Prostate gland (tissue), 2 donors: ENCODE results near the gene MTHFR. TPM values are rescaled to one million over a fixed set of nuclear protein-coding genes. Genes with fewer than 3 reads are reported as not detected.

ENCODE experiments used
- DNase-seq: peaks from one replicate; pipeline ENCODE4 v3.0.0-alpha.2; 2019; ENCODE audit warnings: low spot score
- H3K27ac ChIP-seq, 2 donors: fragments of 200-600 bp; sonication (generic); 2 replicates each; pipeline ENCODE4 v1.5.1; 2017 to 2019
- H3K27me3 ChIP-seq: fragments of 200-600 bp; sonication (generic); replicated peaks from 2 replicates; pipeline ENCODE4 v1.5.1; 2019; ENCODE audit not compliant: insufficient read depth
- H3K36me3 ChIP-seq, 2 donors: fragments of 200-600 bp; sonication (generic); 1 replicate in 1 of 2; 2 replicates in 1 of 2; pipeline versions ENCODE4 v1.5.1 to v1.8.1; 2017 to 2019
- H3K4me1 ChIP-seq: fragments of 200-600 bp; sonication (generic); replicated peaks from 2 replicates; pipeline ENCODE4 v1.5.1; 2019
- H3K4me3 ChIP-seq, 2 donors: fragments of 200-600 bp; sonication (generic); 2 replicates each; pipeline ENCODE4 v1.5.1; 2017 to 2019
- H3K9me3 ChIP-seq: fragments of 200-600 bp; sonication (generic); 2 replicates; pipeline ENCODE4 v1.5.1; 2017
- POLR2A ChIP-seq: fragments of 450-650 bp; IDR thresholded peaks from one replicate; pipeline ENCODE4 v1.6.1; 2016; ENCODE audit warnings: antibody characterized with exemption, mild to moderate bottlenecking
- POLR2AphosphoS5 ChIP-seq: sonication (generic); formaldehyde crosslinking; IDR thresholded peaks from one replicate; pipeline ENCODE4 v1.6.1; 2017; ENCODE audit warnings: antibody characterized with exemption
- WGBS: methylation state at CpG from one replicate; pipeline ENCODE4 v1.1.5; 2018; 5-methylcytosine and 5-hydroxymethylcytosine counted together
- intact Hi-C: fragments of 100-400 bp; cut with DNase I; formaldehyde crosslinking; loops from one replicate; pipeline ENCODE4 v1.14.2; 2022
- total RNA-seq, 2 donors: library from RNA; depleted of rRNA; stranded (reverse); fragments of >200 nt; gene quantifications; one replicate each; pipeline ENCODE4 v1.1.0, GENCODE V29; 2016
- TF ChIP-seq, protein P1 (sequence below), 4 experiments: fragments of 200-600 bp in 2 of 4; fragments of 450-650 bp in 2 of 4; sonication (generic) in 2 of 4; IDR thresholded peaks; 1 replicate in 3 of 4; 2 replicates in 1 of 4; pipeline ENCODE4 v1.5.1; 2016 to 2019; ENCODE audit warnings: antibody characterized with exemption in 4 of 4, mild to moderate bottlenecking in 2 of 4, moderate library complexity in 2 of 4

Gene MTHFR
- total RNA-seq, 2 donors from 2014 or later: 27.6 to 75.0 TPM

DNA sequence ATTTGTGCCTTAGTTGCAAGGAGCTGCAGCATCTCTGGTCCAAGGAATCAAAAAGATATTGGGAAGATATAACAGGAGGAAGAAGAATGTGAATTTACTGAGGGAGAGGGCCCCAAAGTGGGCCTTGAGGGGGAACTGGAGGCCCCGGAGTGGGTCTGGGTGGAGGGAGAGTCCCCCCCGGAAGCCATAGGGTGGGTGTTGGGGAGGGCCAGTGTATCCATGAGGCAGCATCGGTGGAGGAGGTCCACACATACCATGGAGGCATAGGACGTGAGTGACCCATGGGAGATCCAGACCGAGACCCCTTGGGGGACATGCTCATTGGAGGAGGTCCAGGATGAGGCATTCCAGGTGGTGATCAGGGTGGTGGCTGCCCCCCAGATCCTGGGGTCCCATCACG lies 44.5 kb downstream of the MTHFR start:
- TF ChIP-seq POLR2AphosphoS5: no peak
- TF ChIP-seq POLR2A: no peak
- Histone ChIP-seq H3K4me3 (no peak overlapping the region), H3K36me3 (no peaks in the 10 kb centered on the region), H3K4me1 (no peaks in the 10 kb centered on the region), H3K9me3 (no peaks in the 10 kb centered on the region), H3K27me3 (no peaks in the 10 kb centered on the region), H3K27ac (no peak overlapping the region)
- no peak for DNase-seq
- intact Hi-C loops: no loop called here
- 82% methylated on average over 6 of the region's 6 CpGs for WGBS

DNA sequence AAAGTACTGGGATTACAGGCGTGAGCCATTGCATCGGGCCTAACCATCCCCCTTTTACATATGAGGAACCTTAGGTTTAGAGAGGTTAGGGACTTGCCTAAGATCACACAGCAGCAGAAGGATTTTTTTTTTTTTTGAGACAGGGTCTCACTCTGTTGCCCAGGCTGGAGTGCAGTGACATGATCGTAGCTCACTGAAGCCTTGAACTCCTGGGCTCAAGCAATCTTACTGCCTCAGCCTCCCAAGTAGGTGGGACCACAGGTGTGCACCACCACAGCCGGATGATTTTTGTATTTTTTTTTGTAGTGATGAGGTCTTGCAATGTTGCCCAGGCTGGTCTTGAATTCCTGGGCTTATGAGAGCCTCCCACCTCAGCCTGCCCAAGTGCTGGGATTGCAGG lies 46.0 kb downstream of the MTHFR start:
- no peak for DNase-seq
- no peaks in the 10 kb centered on the region for H3K27me3 ChIP-seq
- H3K4me3 ChIP-seq: no peak overlapping the region
- H3K4me1 ChIP-seq: no peaks in the 10 kb centered on the region
- 90% methylated on average over 4 of the region's 4 CpGs for WGBS
- H3K36me3 ChIP-seq: no peaks in the 10 kb centered on the region
- TF ChIP-seq POLR2A: no peak
- TF ChIP-seq, protein P1, sequence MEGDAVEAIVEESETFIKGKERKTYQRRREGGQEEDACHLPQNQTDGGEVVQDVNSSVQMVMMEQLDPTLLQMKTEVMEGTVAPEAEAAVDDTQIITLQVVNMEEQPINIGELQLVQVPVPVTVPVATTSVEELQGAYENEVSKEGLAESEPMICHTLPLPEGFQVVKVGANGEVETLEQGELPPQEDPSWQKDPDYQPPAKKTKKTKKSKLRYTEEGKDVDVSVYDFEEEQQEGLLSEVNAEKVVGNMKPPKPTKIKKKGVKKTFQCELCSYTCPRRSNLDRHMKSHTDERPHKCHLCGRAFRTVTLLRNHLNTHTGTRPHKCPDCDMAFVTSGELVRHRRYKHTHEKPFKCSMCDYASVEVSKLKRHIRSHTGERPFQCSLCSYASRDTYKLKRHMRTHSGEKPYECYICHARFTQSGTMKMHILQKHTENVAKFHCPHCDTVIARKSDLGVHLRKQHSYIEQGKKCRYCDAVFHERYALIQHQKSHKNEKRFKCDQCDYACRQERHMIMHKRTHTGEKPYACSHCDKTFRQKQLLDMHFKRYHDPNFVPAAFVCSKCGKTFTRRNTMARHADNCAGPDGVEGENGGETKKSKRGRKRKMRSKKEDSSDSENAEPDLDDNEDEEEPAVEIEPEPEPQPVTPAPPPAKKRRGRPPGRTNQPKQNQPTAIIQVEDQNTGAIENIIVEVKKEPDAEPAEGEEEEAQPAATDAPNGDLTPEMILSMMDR (IDR thresholded peaks at IDR 0.05): no peak
- no peak for TF ChIP-seq POLR2AphosphoS5
- no peaks in the 10 kb centered on the region for H3K9me3 ChIP-seq
- intact Hi-C loops: no loop called here
- no peak overlapping the region for H3K27ac ChIP-seq

DNA sequence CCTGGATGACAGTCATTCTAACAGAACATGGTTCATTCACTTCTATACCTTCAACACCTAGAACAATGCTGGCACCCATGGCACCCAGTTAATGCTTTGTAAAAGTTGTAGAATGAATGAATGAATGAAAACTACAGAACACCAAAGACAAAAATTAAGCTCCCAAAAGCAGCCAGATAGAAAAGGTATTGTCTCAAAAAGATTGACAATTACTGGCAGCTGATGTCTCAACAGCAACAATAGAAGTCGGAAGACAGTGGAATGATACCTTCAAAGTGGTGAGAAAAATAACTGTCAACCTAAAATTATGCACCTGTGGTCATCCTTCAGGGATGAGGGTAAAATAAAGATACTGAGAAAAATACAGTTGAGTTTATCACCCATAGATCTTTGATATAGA lies 48.7 kb downstream of the MTHFR start:
- Histone ChIP-seq H3K4me1 (no peaks in the 10 kb centered on the region), H3K9me3 (no peaks in the 10 kb centered on the region), H3K4me3 (no peak overlapping the region), H3K27me3 (no peaks in the 10 kb centered on the region), H3K36me3 (no peaks in the 10 kb centered on the region), H3K27ac (no peak overlapping the region)
- TF ChIP-seq POLR2A (no peak), POLR2AphosphoS5 (no peak)
- TF ChIP-seq, protein P1 (IDR thresholded peaks at IDR 0.05): no peak
- no peak for DNase-seq
- WGBS: 92% methylated on average over 1 of the region's 1 CpG
- intact Hi-C loops: no loop called here

DNA sequence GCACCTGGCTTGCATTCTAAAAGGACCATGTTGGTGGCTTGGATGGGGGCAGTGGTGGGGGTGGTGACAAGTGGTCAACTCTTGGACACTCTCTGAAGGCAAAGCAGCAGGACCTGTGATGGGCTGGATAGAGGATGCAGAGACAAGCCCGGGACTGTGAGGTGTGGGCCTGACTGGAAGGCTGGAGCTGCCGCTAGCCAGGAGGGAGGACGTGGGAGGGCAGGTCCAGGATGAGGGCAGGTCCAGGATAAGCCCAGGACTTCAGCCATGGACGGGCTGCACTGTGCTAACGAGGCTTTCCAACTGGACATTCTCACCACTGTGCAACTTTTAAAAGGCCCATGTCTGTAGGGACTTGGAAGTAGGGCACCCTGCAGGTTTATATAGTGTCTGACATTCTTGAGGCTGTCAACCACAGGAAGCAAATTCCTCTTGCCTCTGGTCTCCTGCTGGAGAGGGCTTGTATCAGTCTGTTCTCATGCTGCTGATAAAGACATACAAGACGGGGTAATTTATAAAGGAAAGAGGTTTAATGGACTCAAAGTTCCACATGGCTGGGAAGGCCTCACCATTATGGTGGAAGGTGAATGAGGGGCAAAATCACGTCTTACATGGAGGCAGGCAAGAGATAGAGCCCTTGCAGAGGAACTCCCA lies 52.1 kb downstream of the MTHFR start:
- Histone ChIP-seq H3K27me3 (no peaks in the 10 kb centered on the region), H3K9me3 (no peaks in the 10 kb centered on the region), H3K4me1 (no peaks in the 10 kb centered on the region), H3K36me3 (peaks cover 0 to 3% of the 10 kb centered on the region in 2 donors), H3K27ac (no peak overlapping the region), H3K4me3 (no peak overlapping the region)
- 54% methylated on average over 7 of the region's 7 CpGs for WGBS
- no peak for DNase-seq
- intact Hi-C loops: no loop called here
- TF ChIP-seq POLR2A: no peak
- TF ChIP-seq, protein P1 (IDR thresholded peaks at IDR 0.05): no peak
- no peak for TF ChIP-seq POLR2AphosphoS5

DNA sequence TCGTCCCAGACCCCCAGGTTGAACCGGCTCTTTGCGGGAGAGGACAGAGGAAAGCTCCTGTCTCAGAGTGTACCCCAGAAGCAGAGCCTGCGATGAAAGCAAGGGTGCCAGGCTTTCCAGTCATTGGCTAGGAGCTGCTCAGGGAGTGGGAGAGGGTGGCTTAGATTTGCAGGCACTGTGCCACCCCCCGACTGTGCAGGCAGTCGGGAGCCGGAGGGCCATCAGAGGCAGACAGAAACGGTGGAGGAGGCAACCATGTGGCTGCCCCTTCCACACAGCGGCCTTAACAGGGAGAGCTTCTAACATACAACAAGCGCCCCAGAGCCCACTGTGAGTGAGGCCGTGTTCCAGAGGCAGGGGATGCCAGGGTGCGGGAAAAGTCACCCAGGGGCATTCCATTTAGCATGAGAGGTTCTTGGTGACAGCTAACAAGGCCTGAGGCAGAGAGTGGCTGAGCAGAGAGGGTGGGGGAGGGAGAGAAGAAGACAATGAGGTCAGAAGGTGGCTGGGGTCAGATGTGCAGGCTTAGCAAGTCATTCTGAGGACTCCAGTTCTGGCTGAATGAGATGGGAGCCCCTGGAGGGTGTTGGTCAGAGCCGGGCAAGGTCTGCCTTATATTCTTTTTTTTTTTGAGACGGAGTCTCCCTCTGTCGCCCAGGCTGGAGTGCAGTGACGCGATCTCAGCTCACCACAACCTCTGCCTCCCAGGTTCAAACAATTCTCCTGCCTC lies 53.2 kb downstream of the MTHFR start:
- Histone ChIP-seq H3K4me3 (no peak overlapping the region), H3K4me1 (no peaks in the 10 kb centered on the region), H3K27ac (no peak overlapping the region), H3K9me3 (no peaks in the 10 kb centered on the region), H3K27me3 (no peaks in the 10 kb centered on the region), H3K36me3 (peaks cover 0 to 3% of the 10 kb centered on the region in 2 donors)
- 57% methylated on average over 17 of the region's 17 CpGs for WGBS
- TF ChIP-seq POLR2AphosphoS5: no peak
- no peak for DNase-seq
- intact Hi-C loops: no loop called here

DNA sequence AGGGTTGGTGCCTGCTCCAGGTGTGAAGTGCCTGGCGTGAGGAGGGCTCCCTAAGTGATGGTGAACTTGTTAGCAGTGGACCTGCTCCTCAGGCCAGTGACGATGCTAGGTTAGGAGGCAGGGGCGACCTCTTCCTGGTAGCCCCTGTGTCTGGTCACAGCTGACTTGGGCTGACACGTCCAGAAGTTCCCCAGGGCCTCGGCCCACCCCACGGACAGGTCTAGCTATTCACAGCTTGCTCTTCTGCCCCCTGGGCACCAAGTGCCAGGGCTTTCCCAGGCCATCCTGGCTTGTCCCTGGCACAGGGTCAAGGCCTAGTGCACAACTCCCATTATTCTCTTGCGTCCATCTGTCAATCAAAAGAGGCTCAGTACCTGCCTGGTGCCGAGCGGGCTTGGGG lies 54.7 kb downstream of the MTHFR start:
- H3K27ac ChIP-seq: no peak overlapping the region
- no peak for DNase-seq
- H3K4me1 ChIP-seq: no peaks in the 10 kb centered on the region
- intact Hi-C loops: no loop called here
- H3K27me3 ChIP-seq: no peaks in the 10 kb centered on the region
- no peaks in the 10 kb centered on the region for H3K9me3 ChIP-seq
- WGBS: 83% methylated on average over 9 of the region's 9 CpGs
- H3K36me3 ChIP-seq: peaks cover 0 to 3% of the 10 kb centered on the region in 2 donors
- H3K4me3 ChIP-seq: no peak overlapping the region
- TF ChIP-seq POLR2A (no peak), POLR2AphosphoS5 (no peak)
- TF ChIP-seq, protein P1 (IDR thresholded peaks at IDR 0.05): no peak
